ENCODE results near the gene MEIOSIN. TPM values are rescaled to one million over a fixed set of nuclear protein-coding genes. Genes with fewer than 3 reads are reported as not detected.

Gene MEIOSIN
- total and polyA plus RNA-seq, 9 of the 15 experiments (the other 6 are each of a cell fraction or from before 2014, with no cell fraction given), result 0.06 to 2.0 (median 0.76) TPM

DNA sequence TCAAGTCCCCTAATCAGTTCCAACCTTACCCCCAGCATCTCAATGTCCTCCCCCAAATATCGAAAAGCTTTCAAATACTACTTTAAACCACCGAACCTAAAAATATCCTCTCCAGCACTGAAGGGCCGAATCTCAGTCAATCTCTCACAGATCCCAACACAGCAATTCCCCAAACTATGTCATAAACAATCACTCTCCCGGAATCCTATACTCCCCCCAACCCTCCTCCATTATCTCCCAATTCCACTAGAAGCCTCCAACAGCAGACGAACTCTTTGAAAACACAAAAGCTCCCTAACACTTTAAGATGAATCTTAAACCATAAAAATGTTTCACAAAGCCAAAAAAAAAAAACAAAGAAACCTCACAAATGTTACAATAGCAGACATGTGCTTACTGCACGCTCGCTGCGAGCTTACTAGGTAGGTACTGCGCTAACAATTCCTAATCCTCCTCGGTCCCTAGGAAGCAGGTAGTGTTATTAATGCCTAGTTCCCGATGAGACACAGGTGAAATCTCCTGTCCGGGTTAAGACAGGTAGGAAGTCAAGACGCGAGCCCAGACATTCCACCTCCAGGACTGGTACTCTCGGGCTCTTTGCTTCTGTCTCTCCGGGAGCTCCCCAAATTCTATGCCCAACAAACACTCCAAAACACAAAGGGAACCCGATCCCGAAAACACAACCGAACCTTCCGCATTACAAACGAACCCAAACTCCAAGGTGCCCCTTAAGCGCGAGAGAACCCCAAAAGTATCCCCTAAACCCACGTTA lies 16.7 kb upstream of the MEIOSIN start (continued):
- TF ChIP-seq HEY1 (CRISPR knock-in tag; IDR thresholded peaks at IDR 0.05; ENCODE audit: borderline replicate concordance), result no peak
- TF ChIP-seq, protein P1, sequence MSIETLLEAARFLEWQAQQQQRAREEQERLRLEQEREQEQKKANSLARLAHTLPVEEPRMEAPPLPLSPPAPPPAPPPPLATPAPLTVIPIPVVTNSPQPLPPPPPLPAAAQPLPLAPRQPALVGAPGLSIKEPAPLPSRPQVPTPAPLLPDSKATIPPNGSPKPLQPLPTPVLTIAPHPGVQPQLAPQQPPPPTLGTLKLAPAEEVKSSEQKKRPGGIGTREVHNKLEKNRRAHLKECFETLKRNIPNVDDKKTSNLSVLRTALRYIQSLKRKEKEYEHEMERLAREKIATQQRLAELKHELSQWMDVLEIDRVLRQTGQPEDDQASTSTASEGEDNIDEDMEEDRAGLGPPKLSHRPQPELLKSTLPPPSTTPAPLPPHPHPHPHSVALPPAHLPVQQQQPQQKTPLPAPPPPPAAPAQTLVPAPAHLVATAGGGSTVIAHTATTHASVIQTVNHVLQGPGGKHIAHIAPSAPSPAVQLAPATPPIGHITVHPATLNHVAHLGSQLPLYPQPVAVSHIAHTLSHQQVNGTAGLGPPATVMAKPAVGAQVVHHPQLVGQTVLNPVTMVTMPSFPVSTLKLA (conservative IDR thresholded peaks at IDR 0.05), result 0 out of 4 replicates have a peak, but pooled peaks of 1 of the 2 experiments have one; percentile 32
- TF ChIP-seq MYC (IDR thresholded peaks at IDR 0.05; ENCODE audit: low read depth, low read length), result peak; percentile 64
- TF ChIP-seq MYC (CRISPR knock-in tag; IDR thresholded peaks at IDR 0.05; ENCODE audit: borderline replicate concordance, low read depth), result peak; percentile 46; the same call in 1 of the 2 replicates
- TF ChIP-seq TSC22D4 (tag; IDR thresholded peaks at IDR 0.05), result no peak
- no peak for TF ChIP-seq ZNF282 (CRISPR knock-in tag; IDR thresholded peaks at IDR 0.05)
- TF ChIP-seq, protein P2, sequence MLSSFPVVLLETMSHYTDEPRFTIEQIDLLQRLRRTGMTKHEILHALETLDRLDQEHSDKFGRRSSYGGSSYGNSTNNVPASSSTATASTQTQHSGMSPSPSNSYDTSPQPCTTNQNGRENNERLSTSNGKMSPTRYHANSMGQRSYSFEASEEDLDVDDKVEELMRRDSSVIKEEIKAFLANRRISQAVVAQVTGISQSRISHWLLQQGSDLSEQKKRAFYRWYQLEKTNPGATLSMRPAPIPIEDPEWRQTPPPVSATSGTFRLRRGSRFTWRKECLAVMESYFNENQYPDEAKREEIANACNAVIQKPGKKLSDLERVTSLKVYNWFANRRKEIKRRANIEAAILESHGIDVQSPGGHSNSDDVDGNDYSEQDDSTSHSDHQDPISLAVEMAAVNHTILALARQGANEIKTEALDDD (IDR thresholded peaks at IDR 0.05), result no peak
- no peak for TF ChIP-seq ZKSCAN3 (CRISPR knock-in tag; IDR thresholded peaks at IDR 0.05)
- no peak for TF ChIP-seq BDP1 (IDR thresholded peaks at IDR 0.05; ENCODE audit: insufficient read depth, insufficient read length)
- TF ChIP-seq, protein P3, sequence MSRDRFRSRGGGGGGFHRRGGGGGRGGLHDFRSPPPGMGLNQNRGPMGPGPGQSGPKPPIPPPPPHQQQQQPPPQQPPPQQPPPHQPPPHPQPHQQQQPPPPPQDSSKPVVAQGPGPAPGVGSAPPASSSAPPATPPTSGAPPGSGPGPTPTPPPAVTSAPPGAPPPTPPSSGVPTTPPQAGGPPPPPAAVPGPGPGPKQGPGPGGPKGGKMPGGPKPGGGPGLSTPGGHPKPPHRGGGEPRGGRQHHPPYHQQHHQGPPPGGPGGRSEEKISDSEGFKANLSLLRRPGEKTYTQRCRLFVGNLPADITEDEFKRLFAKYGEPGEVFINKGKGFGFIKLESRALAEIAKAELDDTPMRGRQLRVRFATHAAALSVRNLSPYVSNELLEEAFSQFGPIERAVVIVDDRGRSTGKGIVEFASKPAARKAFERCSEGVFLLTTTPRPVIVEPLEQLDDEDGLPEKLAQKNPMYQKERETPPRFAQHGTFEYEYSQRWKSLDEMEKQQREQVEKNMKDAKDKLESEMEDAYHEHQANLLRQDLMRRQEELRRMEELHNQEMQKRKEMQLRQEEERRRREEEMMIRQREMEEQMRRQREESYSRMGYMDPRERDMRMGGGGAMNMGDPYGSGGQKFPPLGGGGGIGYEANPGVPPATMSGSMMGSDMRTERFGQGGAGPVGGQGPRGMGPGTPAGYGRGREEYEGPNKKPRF (IDR thresholded peaks at IDR 0.05; ENCODE audit: low read depth, low read length), result no peak
- TF ChIP-seq, protein P4, sequence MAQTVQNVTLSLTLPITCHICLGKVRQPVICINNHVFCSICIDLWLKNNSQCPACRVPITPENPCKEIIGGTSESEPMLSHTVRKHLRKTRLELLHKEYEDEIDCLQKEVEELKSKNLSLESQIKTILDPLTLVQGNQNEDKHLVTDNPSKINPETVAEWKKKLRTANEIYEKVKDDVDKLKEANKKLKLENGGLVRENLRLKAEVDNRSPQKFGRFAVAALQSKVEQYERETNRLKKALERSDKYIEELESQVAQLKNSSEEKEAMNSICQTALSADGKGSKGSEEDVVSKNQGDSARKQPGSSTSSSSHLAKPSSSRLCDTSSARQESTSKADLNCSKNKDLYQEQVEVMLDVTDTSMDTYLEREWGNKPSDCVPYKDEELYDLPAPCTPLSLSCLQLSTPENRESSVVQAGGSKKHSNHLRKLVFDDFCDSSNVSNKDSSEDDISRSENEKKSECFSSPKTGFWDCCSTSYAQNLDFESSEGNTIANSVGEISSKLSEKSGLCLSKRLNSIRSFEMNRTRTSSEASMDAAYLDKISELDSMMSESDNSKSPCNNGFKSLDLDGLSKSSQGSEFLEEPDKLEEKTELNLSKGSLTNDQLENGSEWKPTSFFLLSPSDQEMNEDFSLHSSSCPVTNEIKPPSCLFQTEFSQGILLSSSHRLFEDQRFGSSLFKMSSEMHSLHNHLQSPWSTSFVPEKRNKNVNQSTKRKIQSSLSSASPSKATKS (CRISPR knock-in tag; IDR thresholded peaks at IDR 0.05), result no peak
- no peak for TF ChIP-seq MCM7 (IDR thresholded peaks at IDR 0.05)
